ENCODE measurements around the gene MUC3A. TPM values are rescaled to one million over a fixed set of nuclear protein-coding genes. Genes with fewer than 3 reads are reported as not detected.

Gene MUC3A
- total and polyA plus RNA-seq, 2 experiments from 2014 or later = 4.9 to 9.4 TPM

GRCh38 chr7:100952641-100953040 lies 3.3 kb downstream of the MUC3A start:
- Histone ChIP-seq H4K20me1 (ENCODE audit: insufficient read depth, poor library complexity, severe bottlenecking) (no peaks in the 10 kb centered on the region), H2AFZ (no peak overlapping the region), H3K9me3 (ENCODE audit: low read depth) (no peaks in the 10 kb centered on the region), H3K4me3 (no peak overlapping the region), H3K4me1 (ENCODE audit: insufficient read depth) (no peaks in the 10 kb centered on the region), H3K36me3 (replicated peaks; ENCODE audit: insufficient read depth, low read depth) (no peaks in the 10 kb centered on the region), H3K4me2 (no peak overlapping the region), H3K27me3 (no peaks in the 10 kb centered on the region), H3K9me2 (replicated peaks; ENCODE audit: insufficient read depth) (no peaks in the 10 kb centered on the region), H3K79me2 (no peaks in the 10 kb centered on the region), H3K27ac (no peak overlapping the region)
- no peak for DNase-seq (ENCODE audit: low spot score)
- no peak for TF ChIP-seq EZH2 (IDR thresholded peaks at IDR 0.05; ENCODE audit: borderline replicate concordance)
- TF ChIP-seq CTCF (IDR thresholded peaks at IDR 0.05; ENCODE audit: poor library complexity) = no peak
- no peak for TF ChIP-seq EZH2phosphoT487 (IDR thresholded peaks at IDR 0.05; ENCODE audit: low read depth, severe bottlenecking, unreplicated experiment)
- WGBS (ENCODE audit: low lambda C conversion rate, missing lambda C conversion rate) = 50% methylated on average over 2 of the region's 2 CpGs

- Histone ChIP-seq H3K4me2 (no peak overlapping the region), H4K20me1 (ENCODE audit: insufficient read depth, poor library complexity, severe bottlenecking) (no peaks in the 10 kb centered on the region), H3K9me3 (ENCODE audit: low read depth) (no peaks in the 10 kb centered on the region), H3K27ac (no peak overlapping the region), H3K27me3 (peaks cover 26% of the 10 kb centered on the region), H3K9me2 (replicated peaks; ENCODE audit: insufficient read depth) (no peaks in the 10 kb centered on the region), H3K79me2 (no peaks in the 10 kb centered on the region), H3K4me3 (no peak overlapping the region), H3K4me1 (ENCODE audit: insufficient read depth) (no peaks in the 10 kb centered on the region), H2AFZ (no peak overlapping the region), H3K36me3 (replicated peaks; ENCODE audit: insufficient read depth, low read depth) (no peaks in the 10 kb centered on the region)
- no peak for TF ChIP-seq EZH2phosphoT487 (IDR thresholded peaks at IDR 0.05; ENCODE audit: low read depth, severe bottlenecking, unreplicated experiment)
- TF ChIP-seq EZH2 (IDR thresholded peaks at IDR 0.05; ENCODE audit: borderline replicate concordance) = no peak
- no peak for TF ChIP-seq CTCF (IDR thresholded peaks at IDR 0.05; ENCODE audit: poor library complexity)
- peak; percentile 47 for DNase-seq (ENCODE audit: low spot score)
- 60% methylated on average over 11 of the region's 12 CpGs for WGBS (ENCODE audit: low lambda C conversion rate, missing lambda C conversion rate)
Observed at GRCh38 chr7:100957832-100958421, 8.6 kb downstream of the MUC3A start.

GRCh38 chr7:100959894-100960293 lies 10.6 kb downstream of the MUC3A start:
- Histone ChIP-seq H3K27me3 (peaks cover 46% of the 10 kb centered on the region), H3K79me2 (no peaks in the 10 kb centered on the region)

More at GRCh38 chr7:100959894-100960293, 10.6 kb downstream of the MUC3A start:
- H3K9me3 ChIP-seq (ENCODE audit: low read depth) = no peaks in the 10 kb centered on the region
- no peaks in the 10 kb centered on the region for H3K36me3 ChIP-seq (replicated peaks; ENCODE audit: insufficient read depth, low read depth)
- 74% methylated on average over 2 of the region's 2 CpGs for WGBS (ENCODE audit: low lambda C conversion rate, missing lambda C conversion rate)
- no peaks in the 10 kb centered on the region for H3K4me1 ChIP-seq (ENCODE audit: insufficient read depth)
- H3K27ac ChIP-seq = no peak overlapping the region
- H3K9me2 ChIP-seq (replicated peaks; ENCODE audit: insufficient read depth) = no peaks in the 10 kb centered on the region
- H4K20me1 ChIP-seq (ENCODE audit: insufficient read depth, poor library complexity, severe bottlenecking) = no peaks in the 10 kb centered on the region
- TF ChIP-seq EZH2phosphoT487 (IDR thresholded peaks at IDR 0.05; ENCODE audit: low read depth, severe bottlenecking, unreplicated experiment) (no peak), EZH2 (IDR thresholded peaks at IDR 0.05; ENCODE audit: borderline replicate concordance) (no peak), CTCF (IDR thresholded peaks at IDR 0.05; ENCODE audit: poor library complexity) (no peak)
- DNase-seq (ENCODE audit: low spot score) = no peak
- no peak overlapping the region for H3K4me3 ChIP-seq
- H2AFZ ChIP-seq = no peak overlapping the region
- H3K4me2 ChIP-seq = no peak overlapping the region
